DMS 273 treated with DMSO at 0.1 percent for 48 hours (cell line): ENCODE results near the gene DLEC1.
"Not testable (repeated sequence)": the region's sequence is repeated elsewhere in the genome, so short reads cannot be mapped to it uniquely, and the experiment has no call there.

Source experiments
- DNase-seq: peaks from one replicate; lab custom pipeline; 2025; lab: John Stamatoyannopoulos, UW

Gene DLEC1

DNA sequence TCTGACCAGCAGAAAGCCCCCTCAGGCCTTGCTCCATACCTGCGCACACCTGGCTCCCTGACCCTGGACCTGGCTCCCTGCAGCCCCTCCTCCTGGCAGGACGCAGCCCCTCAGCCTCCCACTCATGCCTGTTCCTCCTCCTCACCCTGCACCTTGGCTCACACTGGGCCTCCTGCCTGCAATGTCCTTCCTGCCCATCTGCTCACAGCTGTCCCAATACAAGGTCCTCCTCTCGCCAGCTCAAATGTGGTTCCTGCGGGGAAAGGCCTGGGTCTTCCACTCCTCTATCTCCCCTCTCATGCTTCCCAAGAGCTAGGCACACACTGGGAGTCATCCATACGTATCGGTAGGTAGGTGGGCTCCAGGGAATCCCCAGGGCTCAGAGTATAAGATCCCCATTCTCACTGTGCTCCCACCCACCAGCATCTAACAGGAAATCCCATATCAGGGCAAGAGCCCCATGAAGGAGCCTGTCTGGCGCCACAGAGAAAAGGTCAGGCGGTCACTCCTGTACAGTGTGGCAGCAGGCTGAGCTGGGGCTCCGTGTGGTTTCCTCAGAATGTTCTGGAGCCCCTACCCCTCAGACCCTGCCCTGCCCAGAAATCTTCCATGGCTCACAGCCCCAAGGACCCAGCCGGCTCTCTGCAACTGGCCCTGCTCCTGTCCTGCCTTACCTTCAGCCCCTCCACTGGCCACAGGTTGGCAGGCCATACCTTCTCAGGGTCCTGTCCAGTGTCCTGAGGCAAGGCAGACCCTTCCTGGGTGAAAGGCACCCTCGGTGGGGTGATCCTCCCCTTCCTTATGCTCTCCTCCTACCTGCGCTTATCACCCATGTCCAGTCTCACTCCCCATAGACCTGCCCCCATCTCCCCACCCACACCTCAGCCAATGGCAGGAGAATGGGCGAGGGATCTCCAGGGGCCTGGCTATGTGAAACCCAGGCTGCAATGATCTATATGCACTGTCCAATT is 20.4 kb upstream of the DLEC1 start:
- DNase-seq: no peak

DNA sequence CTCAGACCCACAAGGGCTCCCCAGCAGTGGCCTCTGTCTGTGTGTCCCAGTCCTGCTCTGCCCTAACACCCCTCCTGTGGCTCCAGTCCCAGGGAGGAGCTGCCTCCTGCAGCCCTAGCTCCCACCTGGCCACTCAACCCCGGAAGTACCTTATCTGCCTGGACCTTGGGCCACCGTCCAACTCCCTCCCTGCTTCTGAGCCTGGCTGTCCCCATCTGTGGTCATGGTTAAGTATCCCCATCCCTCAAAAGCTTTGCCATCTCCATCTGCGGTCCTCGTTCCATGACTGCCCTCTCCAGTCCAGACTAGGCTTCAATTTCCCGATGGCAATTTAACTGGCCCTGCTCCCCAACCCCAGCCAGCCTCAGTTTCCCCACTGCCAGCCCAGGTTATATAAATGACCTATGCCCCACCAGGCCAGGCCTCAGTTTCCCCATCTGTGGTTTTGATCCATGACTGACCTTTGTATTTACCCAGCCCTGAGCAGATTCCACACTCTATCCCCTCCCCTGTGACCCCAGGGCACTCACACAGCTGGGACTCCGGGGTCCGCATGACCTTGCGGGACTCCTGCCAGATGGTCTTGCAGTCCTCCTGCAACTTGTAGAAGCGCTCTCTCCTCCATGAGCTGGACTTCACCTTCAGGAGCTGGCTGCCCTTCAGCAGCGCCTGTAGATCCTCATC is 19.2 kb upstream of the DLEC1 start:
- DNase-seq: no peak

DNA sequence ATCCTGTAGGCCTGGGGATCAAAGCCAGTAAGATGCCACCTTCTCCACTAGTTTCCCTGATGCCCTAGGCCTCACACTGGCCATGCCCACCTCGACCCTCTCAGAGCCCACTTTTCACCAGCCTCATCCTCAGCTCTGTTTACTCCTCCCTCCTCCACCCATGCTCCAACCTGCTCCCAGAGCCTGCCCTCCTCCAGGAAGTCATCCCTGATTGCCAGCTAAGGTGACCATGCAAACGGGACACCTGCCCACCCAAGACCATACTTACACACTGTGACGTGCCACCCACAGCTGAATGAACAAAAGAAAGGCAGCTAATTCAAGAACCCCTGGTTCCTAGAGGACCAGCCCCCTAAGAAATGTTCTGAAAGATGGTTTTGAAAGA is 18.7 kb upstream of the DLEC1 start:
- no peak for DNase-seq

DNA sequence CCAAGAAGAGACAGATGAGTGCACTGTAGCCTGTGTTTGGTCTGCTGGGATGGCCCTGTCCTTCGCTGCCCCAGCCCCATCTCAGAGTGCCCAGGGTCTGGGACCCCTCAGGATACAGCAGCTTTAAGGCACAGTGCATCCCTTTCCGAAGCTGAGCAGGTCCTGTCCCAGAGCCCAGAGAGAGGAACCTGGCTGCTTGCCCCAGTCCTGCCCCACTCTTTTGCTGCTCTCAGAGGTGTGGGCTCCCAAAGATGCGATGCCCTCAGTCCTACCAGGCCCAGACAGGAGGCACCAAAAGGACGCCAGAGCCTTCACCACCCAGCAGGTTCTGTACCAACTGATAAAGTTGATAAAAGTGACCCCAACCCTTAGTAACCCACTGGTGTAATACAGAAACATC is 17.8 kb upstream of the DLEC1 start:
- no peak for DNase-seq

DNA sequence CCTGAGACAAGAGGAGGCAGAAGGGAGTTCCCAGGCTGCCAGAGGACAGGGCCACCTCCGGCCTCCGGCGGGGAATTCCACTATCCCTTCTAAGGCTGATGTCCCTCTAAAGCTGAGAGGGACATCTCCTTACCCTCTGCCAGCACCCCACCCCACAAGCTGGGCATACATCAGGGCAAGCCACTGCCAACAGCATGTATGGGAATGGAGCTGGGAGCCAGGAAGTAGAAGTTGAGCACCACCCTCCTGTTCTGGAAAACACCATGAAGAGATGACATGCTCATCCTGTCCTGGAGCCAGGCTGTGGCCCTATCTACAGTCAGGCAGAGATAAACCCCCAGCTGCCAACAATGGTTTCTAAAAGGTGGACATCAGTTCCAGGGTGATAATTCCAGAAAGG is 16.7 kb upstream of the DLEC1 start:
- DNase-seq: no peak

DNA sequence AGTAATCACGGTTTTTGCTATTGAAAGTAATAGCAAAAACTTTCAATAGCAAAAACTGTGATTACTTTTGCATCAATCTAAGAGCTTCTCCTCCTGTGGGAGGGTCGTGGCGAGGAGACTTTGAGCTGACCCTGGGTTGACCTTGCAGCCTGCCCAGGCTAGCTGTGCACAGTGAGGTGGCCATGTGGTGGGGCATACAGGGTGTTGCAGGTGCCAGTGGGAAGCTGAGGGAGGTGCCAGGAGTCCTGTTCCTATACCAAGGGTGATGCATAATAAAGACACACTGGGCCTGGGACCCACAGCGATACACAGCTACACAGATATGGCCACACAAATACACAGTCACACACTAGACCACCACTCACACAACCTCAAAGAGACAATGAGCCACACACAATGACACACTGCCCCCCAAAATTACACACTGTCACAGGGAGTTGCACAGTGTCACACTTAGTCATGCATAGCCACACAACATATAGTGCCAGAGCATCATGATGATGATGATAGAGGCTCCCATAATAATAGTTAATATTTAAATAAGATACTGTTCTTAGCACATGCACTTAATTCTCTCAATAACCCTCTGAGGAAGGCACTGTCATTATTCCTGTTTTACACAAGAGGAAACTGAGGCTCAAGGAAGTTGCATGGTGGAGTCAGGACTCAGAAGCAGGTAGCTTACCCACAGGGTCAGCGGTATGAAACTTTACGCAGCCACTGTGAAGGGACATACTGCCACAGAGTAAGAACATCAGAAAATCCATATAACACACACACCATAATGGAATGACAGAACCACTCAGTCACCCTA is 15.9 kb upstream of the DLEC1 start:
- no peak for DNase-seq

DNA sequence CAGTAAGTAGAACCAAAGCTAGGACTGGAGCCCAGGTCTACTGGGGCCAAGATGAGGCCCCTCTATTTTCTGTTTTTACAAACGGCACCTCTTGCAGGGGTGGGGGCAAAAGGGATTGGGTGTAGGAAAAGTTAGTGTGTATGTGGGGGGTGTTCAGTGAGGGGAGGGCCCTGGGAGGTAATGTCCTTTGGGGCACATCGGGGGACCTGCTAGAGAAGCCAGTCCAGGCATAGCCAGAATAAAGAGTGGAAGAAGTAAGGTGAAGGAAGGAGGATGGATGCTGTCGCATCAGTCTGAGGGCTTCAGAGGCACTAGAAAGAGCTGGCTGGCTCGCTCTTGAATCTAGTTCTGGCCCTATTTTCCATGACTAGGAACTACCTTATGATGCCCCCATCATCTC is 12.2 kb upstream of the DLEC1 start:
- no peak for DNase-seq

DNA sequence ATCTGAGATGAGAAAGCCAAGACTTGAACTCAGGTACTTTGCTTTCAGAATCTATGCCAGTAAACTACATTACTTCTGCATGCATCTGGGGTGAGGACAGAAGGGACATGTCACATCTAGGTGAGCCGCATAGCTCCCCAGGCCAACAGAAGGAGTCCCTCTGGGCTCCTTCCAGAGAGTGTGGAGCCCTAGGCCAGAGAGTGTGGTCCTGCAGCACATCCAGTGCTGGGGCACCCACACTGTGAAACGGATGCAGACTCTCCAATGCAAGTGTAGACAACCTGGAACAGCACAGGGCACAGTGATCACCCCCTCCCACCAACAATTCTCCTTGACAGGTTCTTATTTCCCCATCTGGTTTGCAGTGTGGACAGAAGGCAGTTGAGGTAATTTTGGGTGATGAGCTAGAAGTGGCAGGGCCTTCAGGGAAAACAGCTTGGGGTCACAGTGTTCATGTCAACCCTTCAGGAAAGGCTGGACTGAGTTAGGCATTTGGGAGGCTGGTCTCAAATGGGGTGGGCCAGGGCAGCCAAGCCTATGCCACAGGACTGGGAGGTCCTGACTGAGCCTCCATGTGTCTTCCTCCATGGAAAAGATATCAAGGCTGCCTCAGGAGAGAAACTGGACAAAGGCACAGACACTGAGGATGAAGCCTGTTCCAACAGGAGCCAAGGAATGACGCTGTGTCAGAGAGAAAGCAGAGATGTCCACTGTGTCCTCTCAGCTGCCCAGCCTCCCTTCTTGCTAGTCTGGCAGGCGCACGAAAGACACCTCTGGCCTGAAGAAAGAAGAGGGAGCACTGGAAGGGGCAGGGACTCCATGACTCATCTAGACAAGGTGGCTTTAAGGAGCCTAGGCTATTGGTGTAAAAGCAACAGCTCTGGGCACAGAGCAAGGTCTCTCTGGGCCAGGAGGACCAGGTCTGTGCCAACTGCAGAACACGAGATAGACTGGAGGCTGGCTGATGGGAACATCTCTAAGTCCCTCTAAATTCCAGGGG is 11.2 kb upstream of the DLEC1 start:
- DNase-seq: no peak

DNA sequence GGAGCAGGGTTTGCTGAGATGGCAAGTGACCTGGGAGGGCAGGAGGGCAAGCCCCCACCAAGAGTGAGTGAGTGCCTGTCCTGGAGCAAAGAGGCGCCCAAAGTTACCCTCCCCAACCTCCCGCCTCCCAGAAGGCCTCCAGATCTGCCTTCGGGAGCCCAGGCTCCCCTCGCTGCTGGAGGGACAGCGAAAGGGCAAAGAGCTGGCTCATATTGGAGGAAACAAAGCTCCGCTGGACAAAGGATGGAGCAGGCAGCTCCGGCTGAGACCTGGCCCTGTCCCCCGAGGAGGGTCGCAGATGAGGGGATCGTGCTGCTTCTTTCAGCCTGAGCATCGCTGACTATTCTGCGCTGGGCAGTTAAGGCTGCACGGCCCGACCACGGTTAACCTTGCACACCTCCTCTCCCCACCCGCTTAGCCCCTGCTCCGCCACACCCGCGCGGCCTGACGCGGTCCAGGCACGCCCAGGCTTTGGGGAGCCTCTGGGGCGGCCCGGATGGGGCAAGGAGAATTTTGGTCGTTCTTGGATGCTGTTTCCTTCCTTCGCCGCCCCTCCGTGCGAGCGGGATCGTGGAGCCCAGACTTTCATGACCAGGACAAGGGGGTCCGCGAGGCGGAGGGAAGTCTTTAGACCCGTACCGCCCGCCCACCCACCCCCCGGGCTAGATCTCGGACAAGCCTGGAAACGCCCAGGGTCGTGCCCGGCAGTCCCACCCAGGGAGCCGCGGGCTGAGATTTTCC is 10.2 kb upstream of the DLEC1 start:
- no peak for DNase-seq

DNA sequence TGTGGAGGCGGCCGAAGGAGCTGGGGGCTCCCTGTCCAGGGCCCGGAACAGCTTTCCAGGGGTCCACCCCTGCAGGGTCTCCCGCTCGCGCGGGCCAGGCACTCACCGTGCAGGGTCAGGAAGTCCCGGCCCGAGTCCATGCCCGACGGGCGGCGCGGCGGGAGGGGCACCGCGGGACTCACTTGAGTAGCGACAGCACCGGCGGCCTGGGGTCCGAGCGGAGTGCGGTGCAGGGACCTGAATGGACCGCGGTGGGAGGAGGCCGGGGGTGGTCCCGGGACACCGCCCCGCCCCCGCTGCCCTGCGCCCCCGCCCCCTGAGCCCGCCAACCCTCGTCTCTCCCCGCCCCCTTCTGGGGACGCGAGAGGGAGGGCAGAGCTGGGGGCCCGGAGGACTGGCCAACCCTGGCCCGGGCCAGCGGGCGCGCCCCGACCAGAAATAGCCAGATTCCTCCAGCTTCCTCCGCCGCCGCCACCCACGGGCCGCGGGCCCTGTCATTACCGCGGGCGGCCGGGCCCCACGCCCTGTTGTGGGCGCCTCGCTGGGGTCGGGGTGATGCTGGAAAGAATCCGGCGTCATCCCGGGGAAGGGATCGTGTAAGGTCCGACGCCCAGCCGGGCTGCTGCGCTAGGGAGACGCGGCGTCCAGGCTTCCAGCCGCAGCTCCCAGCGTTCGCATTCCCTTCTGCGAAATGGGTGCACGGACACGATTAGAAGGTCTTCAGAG is 9.4 kb upstream of the DLEC1 start, which contains the start of gene PLCD1:
PLCD1 (minus strand) TSS at position 243 of the 726 bp plus-strand sequence; CDS start at position 140, 103 bp downstream.
- no peak for DNase-seq

DNA sequence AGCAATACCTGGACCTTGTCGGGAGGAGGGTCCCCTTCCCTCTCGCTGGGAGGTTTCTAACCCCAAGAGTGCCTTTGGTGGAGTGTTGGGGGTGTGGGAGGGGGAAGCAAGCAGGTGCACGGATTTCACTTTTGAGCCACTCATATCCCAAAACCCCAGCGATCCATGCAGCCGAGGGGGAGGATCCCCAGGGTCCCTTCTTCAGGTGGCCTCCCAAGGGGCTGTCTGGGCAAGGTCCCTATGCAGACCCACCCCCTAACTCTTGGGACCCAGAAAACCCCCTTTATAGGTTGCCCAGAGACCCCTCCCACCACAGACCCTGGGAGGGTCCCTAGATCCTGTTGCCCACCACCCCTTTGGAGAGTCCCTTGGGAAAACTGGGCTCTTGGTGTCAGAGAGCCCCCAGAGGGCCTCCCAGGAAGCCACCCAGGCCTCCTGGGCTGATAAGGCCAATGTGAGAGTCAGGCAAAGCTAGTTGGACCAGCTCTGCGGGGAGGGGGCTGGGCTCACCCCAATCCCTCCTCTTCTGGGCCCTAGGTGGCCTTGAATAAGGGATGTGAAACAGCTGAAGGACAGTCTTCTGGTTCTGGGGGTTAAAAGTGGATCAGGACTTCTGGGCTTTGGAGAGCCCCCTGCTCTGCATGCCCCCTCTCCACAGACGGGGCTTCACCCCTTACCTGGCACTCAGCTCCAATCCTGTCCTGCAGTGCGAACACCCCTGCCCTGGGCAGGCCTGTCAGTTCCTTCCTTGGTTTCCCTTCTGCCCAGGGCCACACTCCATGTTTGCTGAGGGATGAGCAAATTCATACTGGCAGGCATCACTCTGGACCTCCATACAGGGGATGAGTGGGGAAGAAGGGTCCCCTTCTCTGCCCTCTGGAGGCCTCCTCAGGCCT is 8.6 kb upstream of the DLEC1 start:
- no peak for DNase-seq

DNA sequence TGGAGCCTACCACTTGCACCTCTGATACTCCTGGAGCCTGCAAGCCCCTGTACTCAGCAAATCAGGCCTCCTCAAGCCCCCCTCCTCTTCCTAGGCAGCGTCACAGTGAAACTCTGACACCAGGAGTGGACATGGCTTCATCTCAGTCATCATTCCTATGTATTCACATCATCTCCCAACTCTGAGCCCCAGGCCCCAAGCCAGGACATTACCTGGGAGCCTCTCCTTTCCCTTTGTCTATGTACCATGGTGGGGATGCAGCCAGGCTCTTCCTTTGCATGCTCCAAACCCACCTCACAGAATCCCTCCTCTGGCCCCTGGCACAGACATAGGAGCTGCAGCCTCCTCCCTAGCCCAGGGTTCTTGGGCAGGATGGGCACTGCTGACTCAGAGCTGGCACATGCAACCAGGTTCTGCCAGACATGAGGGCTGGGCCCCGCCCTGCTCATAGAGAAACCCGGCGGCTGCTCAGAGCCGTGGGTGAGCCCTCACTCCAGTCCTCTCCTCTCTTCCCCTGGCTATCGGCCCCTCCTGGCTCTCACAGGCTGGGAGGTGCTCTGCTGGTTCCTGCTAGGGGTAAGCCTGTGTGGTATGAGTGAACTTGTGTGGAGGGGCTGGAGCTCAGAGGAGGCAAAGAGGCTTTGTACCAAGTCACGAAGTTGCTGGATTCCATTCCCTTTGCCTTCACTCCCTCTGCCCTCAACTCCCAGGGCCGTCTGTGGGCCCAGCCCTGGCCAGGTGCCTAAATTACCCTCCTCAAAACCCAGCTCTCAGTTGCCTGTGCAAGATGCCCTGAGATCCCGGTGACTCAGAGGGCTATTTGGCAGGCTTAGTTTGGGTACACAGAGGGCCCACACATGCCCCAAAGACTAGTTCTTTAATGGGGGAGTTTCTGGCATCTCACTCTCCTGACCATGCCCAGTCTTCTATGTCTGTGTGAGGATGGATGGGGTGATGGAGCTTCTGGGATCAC is 7.7 kb upstream of the DLEC1 start:
- no peak for DNase-seq

DNA sequence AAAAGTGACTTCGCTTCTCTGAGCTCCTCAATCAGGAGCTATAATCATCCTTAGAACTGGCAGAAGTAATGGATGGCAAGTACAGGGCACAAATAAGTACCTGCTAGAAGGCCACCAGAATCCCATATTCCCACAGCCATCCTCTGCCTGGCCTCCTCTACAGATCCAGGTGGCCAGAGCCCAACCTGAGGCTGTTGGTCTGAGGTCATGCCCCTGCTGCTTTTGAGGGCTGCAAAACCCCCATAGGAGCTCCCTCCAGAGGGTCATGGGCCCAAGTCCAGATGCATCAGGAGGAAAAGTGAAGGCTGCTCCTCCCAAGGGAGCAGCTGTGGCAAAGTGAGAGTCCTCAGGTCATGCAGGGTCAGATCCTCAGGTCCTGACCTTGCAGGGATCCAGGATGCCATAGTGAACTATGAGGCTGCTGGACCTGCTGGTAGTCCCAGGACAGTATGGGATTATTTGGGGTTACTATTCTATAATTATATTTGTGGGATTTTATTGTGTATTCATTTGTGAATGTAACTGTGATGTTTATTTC is 6.6 kb upstream of the DLEC1 start:
- DNase-seq: no peak

DNA sequence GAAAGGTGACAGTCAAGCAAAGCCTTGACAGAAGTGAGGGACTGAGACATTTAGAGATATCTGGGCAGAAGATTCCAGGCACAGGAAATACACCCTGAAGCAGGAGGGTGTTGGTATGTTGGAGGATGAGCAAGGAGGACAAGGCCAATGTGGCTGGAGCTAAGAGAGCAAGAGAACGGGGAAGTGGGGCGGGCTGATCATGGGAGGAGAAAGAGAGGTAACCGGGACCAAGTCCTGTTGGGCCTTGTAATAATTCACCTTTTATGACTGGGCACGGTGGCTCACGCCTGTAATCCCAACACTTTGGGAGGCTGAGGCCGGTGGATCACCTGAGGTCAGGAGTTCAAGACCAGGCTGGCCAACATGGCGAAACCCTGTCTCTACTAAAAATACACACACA is 5.4 kb upstream of the DLEC1 start:
- DNase-seq: not testable (repeated sequence)

DNA sequence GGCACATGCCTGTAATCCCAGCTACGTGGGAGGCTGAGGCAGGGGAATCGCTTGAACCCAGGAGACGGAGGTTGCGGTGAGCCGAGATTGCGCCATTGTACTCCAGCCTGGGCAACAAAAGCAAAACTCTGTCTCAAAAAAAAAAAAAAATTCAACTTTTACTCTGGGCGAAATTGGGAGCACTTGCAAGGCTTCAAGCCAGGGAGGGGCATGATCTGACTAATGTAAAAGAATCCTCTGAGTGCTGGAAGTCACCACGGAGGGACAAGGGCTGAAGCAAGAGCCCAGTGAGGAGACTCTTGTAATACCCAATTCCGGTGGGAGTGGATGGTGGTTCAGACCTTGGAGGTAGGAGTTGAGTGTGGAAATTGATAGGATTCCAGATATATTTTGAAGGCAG is 4.7 kb upstream of the DLEC1 start:
- DNase-seq: not testable (repeated sequence)

DNA sequence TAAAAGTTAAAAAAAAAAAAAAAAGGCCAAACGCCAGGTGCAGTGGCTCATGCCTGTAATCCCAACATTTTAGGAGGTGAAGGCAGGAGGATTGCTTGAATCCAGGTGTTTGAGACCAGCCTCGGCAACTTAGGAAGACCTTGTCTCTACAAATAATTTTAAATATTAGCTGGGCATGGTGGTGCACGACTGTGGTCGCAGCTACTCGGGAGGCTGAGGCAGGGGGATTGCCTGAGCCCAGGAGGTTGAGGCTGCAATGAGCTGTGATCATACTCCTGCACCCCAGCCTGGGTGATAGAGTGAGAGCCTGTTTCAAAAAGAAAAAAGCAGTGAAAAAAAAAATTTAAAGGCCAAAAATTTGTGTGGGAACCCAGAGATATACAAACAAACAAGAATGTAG is 2.7 kb upstream of the DLEC1 start:
- DNase-seq: no peak

DNA sequence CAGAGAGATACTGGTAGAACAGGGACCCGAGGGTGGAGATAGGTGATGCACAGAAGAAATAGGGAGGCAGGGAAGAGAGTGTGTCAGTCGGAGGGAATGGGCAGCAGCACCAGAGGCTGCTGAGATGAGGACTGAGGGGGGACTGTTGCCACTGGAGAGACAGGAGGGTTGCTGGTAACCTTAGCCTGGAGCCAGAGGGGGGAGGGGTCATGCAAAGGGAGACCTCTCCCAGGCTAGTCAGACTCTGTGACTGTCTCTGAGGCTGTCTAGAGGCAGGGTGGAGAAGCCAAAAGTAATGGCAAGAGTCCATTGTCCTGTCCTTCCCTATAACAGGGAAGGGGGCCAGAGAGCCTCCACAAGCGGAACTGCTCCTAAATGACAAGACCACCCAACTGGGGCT is 2.1 kb upstream of the DLEC1 start:
- no peak for DNase-seq
